Midbrain (tissue), 1 donor: ENCODE measurements around the gene WNT9A.
"Not testable (repeated sequence)": the region's sequence is repeated elsewhere in the genome, so short reads cannot be mapped to it uniquely, and the experiment has no call there.

ENCODE experiments used
- DNase-seq: peaks from one replicate; lab custom pipeline; 2025; lab: John Stamatoyannopoulos, UW

WNT9A gene

GRCh38 chr1:227947676-227948492 is at the start of gene WNT9A:
Gene WNT9A (minus strand): TSS chr1:227947932. CDS start chr1:227947887, 45 bp downstream.
- no peak for DNase-seq

GRCh38 chr1:227996187-227996950 is 48.6 kb upstream of the WNT9A start:
- DNase-seq: no peak

GRCh38 chr1:227994632-227995300 is 47.0 kb upstream of the WNT9A start:
- no peak for DNase-seq

- DNase-seq: no peak
Observed at GRCh38 chr1:227987181-227987580, 39.4 kb upstream of the WNT9A start.

- not testable (repeated sequence) for DNase-seq
Observed at GRCh38 chr1:227975583-227976283, 28.0 kb upstream of the WNT9A start.

GRCh38 chr1:227973724-227974288 is 26.1 kb upstream of the WNT9A start:
- DNase-seq: not testable (repeated sequence)

- not testable (repeated sequence) for DNase-seq
Observed at GRCh38 chr1:227972843-227973374, 25.2 kb upstream of the WNT9A start.

GRCh38 chr1:227972283-227972679 is 24.5 kb upstream of the WNT9A start:
- DNase-seq: not testable (repeated sequence)

- DNase-seq: not testable (repeated sequence)
Observed at GRCh38 chr1:227971643-227972282, 24.0 kb upstream of the WNT9A start.

- DNase-seq: not testable (repeated sequence)
Observed at GRCh38 chr1:227971216-227971615, 23.5 kb upstream of the WNT9A start.

- not testable (repeated sequence) for DNase-seq
Observed at GRCh38 chr1:227970076-227970995, 22.6 kb upstream of the WNT9A start.

GRCh38 chr1:227967815-227968214 is 20.1 kb upstream of the WNT9A start:
- not testable (repeated sequence) for DNase-seq

- not testable (repeated sequence) for DNase-seq
Observed at GRCh38 chr1:227966733-227967132, 19.0 kb upstream of the WNT9A start.

GRCh38 chr1:227961651-227962466 is 14.1 kb upstream of the WNT9A start:
- no peak for DNase-seq

GRCh38 chr1:227959325-227959860 is 11.7 kb upstream of the WNT9A start:
- DNase-seq: no peak

GRCh38 chr1:227958617-227959324 is 11.0 kb upstream of the WNT9A start:
- no peak for DNase-seq

- no peak for DNase-seq
Observed at GRCh38 chr1:227955808-227956207, 8.1 kb upstream of the WNT9A start.
